Smooth muscle cell (in vitro differentiated cells): Measurements from ENCODE around the gene FNIP2. TPM values are rescaled to one million over a fixed set of nuclear protein-coding genes. Genes with fewer than 3 reads are reported as not detected.

Experiments
- DNase-seq: peaks from one replicate; lab custom pipeline; 2025; ENCODE audit not compliant: unreplicated experiment; lab: John Stamatoyannopoulos, UW
- H2AFZ ChIP-seq: fragments of 200-600 bp; sonication (generic); 2 replicates; pipeline ENCODE4 v1.6.0; 2016; ENCODE audit warnings: antibody characterized with exemption, low read depth, mild to moderate bottlenecking
- H3F3A ChIP-seq: fragments of 200-600 bp; sonication (generic); 2 replicates; pipeline ENCODE4 v1.6.0; 2017; ENCODE audit warnings: antibody characterized with exemption, low read depth
- H3K27ac ChIP-seq: fragments of 200-600 bp; sonication (generic); 2 replicates; pipeline ENCODE4 v1.5.1; 2016; ENCODE audit warnings: low read depth, mild to moderate bottlenecking
- H3K27me3 ChIP-seq: fragments of 200-600 bp; sonication (generic); 2 replicates; pipeline ENCODE4 v1.6.1; 2016; ENCODE audit warnings: low read depth, mild to moderate bottlenecking
- H3K36me3 ChIP-seq: fragments of 200-600 bp; sonication (generic); 2 replicates; pipeline ENCODE4 v1.5.1; 2016; ENCODE audit warnings: low read depth
- H3K4me1 ChIP-seq: fragments of 200-600 bp; sonication (generic); 2 replicates; pipeline ENCODE4 v1.5.1; 2016; ENCODE audit warnings: low read depth
- H3K4me2 ChIP-seq: fragments of 200-600 bp; sonication (generic); 2 replicates; pipeline ENCODE4 v1.6.0; 2016; ENCODE audit warnings: mild to moderate bottlenecking
- H3K4me3 ChIP-seq: fragments of 200-600 bp; sonication (generic); 2 replicates; pipeline ENCODE4 v1.5.1; 2016; ENCODE audit warnings: mild to moderate bottlenecking
- H3K79me2 ChIP-seq: fragments of 200-600 bp; sonication (generic); 2 replicates; pipeline ENCODE4 v1.6.0; 2016; ENCODE audit warnings: low read depth, mild to moderate bottlenecking
- H3K9ac ChIP-seq: fragments of 200-600 bp; sonication (generic); 2 replicates; pipeline ENCODE4 v1.6.0; 2016; ENCODE audit warnings: low read depth
- H3K9me3 ChIP-seq: fragments of 200-600 bp; sonication (generic); replicated peaks from 2 replicates; pipeline ENCODE4 v1.5.1; 2016; ENCODE audit warnings: low read depth
- H4K20me1 ChIP-seq: fragments of 200-600 bp; sonication (generic); 2 replicates; pipeline ENCODE4 v1.6.0; 2016; ENCODE audit warnings: low read depth
- WGBS: methylation state at CpG from one replicate; pipeline ENCODE4 v1.1.7; 2016; ENCODE audit warnings: low lambda C conversion rate; 5-methylcytosine and 5-hydroxymethylcytosine counted together
- polyA plus RNA-seq: library from polyadenylated mRNA; unstranded; fragments of >200 nt; fragmentation: Nextera tagmentation; extraction: Ambion mirVana; gene quantifications from 2 replicates; pipeline ENCODE4 v1.2.1, GENCODE V29; 2016
- total RNA-seq: library from RNA; depleted of rRNA; stranded (reverse); fragments of >200 nt; gene quantifications from 2 replicates; pipeline ENCODE4 v1.2.3, GENCODE V29; 2014
- TF ChIP-seq, protein P1 (sequence below): fragments of 200-600 bp; sonication (generic); IDR thresholded peaks from 2 replicates; pipeline ENCODE4 v1.5.1; 2017; ENCODE audit warnings: borderline replicate concordance, mild to moderate bottlenecking, antibody characterized with exemption; ENCODE audit not compliant: insufficient read depth, poor library complexity, severe bottlenecking

Gene FNIP2
- total and polyA plus RNA-seq, 2 experiments from 2014 or later = 10.4 to 36.3 TPM

DNA sequence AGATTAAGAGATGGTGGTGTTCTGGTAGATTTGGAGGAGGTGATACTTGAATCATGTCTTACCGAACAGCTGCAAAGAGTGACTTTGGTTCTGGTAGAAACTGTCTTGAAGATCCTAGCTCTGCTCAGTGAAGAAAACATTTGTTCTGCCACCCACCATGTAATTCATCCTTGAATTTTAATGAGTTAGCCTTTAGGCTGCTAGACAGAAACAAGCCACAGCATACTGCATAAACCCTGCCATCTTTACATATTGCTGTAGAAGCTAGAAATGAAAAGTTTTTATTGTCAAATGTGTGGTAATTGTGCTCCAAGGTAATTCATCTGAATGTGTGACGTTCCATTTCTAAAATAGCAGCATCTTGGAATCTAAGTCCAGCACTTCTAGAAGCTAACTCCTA, 173.1 kb downstream of the FNIP2 start:
- H3K36me3 ChIP-seq = no peaks in the 10 kb centered on the region
- H3K27ac ChIP-seq = no peak overlapping the region
- no peak overlapping the region for H3K9ac ChIP-seq
- H3K4me3 ChIP-seq = no peak overlapping the region
- H4K20me1 ChIP-seq = no peaks in the 10 kb centered on the region
- H3K4me1 ChIP-seq = no peaks in the 10 kb centered on the region
- no peaks in the 10 kb centered on the region for H3F3A ChIP-seq
- H3K79me2 ChIP-seq = no peaks in the 10 kb centered on the region
- 70% methylated on average over 2 of the region's 2 CpGs for WGBS
- H3K4me2 ChIP-seq = no peak overlapping the region
- DNase-seq = no peak
- H3K9me3 ChIP-seq = no peaks in the 10 kb centered on the region
- H2AFZ ChIP-seq = no peak overlapping the region
- no peaks in the 10 kb centered on the region for H3K27me3 ChIP-seq
- TF ChIP-seq, protein P1, sequence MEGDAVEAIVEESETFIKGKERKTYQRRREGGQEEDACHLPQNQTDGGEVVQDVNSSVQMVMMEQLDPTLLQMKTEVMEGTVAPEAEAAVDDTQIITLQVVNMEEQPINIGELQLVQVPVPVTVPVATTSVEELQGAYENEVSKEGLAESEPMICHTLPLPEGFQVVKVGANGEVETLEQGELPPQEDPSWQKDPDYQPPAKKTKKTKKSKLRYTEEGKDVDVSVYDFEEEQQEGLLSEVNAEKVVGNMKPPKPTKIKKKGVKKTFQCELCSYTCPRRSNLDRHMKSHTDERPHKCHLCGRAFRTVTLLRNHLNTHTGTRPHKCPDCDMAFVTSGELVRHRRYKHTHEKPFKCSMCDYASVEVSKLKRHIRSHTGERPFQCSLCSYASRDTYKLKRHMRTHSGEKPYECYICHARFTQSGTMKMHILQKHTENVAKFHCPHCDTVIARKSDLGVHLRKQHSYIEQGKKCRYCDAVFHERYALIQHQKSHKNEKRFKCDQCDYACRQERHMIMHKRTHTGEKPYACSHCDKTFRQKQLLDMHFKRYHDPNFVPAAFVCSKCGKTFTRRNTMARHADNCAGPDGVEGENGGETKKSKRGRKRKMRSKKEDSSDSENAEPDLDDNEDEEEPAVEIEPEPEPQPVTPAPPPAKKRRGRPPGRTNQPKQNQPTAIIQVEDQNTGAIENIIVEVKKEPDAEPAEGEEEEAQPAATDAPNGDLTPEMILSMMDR = no peak

DNA sequence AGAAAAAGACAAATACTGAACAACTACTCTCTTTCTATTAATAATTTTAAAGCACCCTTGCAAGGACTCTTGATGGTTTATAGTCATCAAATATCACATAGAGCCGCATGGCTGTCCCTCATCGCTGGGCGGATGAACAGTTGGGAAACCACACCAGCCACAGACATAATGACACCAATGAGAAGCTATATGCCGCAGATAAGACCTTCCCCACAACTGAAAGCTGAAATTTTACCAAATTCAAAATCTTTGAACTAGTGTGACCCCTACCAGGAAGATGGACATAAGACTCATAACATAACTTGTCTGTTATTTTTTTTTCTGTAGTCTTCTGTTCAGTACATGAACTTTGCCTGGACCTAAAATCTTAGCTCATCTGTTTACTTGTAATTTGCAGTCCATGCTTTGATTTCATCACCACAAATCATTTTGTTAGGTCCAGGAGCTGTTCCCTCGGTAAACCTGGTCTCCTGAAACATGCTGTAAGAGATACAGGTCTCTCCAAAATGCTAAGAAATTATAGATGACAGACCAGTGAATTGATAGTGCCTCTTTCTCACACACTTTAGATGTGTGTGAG, 176.8 kb downstream of the FNIP2 start:
- H3K4me3 ChIP-seq = no peak overlapping the region
- TF ChIP-seq, protein P1 = no peak
- no peaks in the 10 kb centered on the region for H3K27me3 ChIP-seq
- 86% methylated on average over 5 of the region's 5 CpGs for WGBS
- H3K79me2 ChIP-seq = no peaks in the 10 kb centered on the region
- H3F3A ChIP-seq = no peaks in the 10 kb centered on the region
- H2AFZ ChIP-seq = no peak overlapping the region
- H3K9ac ChIP-seq = no peak overlapping the region
- no peaks in the 10 kb centered on the region for H3K36me3 ChIP-seq
- no peak overlapping the region for H3K4me2 ChIP-seq
- no peak overlapping the region for H3K27ac ChIP-seq
- DNase-seq = no peak
- H3K9me3 ChIP-seq = no peaks in the 10 kb centered on the region
- no peaks in the 10 kb centered on the region for H4K20me1 ChIP-seq
- no peaks in the 10 kb centered on the region for H3K4me1 ChIP-seq

DNA sequence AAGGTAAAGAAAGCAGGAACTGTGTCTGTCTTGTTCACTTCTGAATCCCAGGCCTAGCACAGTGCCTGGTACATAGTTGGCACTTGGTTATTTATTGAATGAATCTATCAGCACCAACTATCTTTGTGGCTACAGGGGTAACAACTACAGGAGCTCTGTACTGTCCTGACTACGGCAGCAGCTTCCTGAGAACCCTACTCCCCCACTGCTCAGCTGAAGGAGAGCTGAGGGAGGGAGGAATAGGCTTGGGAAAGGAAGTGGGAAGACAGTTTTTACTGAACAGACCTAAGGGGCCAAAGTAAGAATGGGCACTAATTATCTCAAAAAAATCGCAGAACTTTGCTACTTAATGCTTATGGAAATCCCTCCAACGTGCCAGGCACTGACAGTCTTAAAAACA, 178.0 kb downstream of the FNIP2 start:
- no peak overlapping the region for H2AFZ ChIP-seq
- no peak overlapping the region for H3K27ac ChIP-seq
- H3K27me3 ChIP-seq = no peaks in the 10 kb centered on the region
- TF ChIP-seq, protein P1 = no peak
- no peaks in the 10 kb centered on the region for H3K9me3 ChIP-seq
- H3K9ac ChIP-seq = no peak overlapping the region
- 78% methylated on average over 3 of the region's 3 CpGs for WGBS
- no peak overlapping the region for H3K4me2 ChIP-seq
- H3K36me3 ChIP-seq = no peaks in the 10 kb centered on the region
- no peak overlapping the region for H3K4me3 ChIP-seq
- H3K4me1 ChIP-seq = no peaks in the 10 kb centered on the region
- H3F3A ChIP-seq = no peaks in the 10 kb centered on the region
- H3K79me2 ChIP-seq = no peaks in the 10 kb centered on the region
- H4K20me1 ChIP-seq = no peaks in the 10 kb centered on the region
- DNase-seq = no peak

DNA sequence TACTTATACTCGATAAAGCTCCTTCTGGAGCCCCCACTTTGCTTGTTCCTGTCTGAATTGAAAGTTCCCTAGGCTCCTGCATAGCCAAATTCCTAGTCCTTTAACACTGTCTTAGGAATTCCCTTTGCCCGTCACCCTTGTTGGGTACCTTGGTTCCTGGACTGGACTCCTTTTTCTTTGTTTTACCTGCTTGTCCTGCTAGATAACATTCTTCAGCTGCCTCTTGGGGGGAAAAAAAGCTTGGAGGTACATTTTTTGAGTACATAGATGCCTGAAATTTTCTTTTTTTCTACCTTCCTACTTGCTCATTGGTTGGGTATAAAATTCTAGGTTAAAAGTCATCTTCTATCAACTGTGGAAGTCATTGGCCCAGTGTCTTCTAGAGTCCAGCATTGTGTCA, 179.2 kb downstream of the FNIP2 start:
- no peak for DNase-seq
- WGBS = 90% methylated on average over 2 of the region's 2 CpGs
- no peaks in the 10 kb centered on the region for H3K36me3 ChIP-seq
- no peak overlapping the region for H3K4me3 ChIP-seq
- H3K9me3 ChIP-seq = no peaks in the 10 kb centered on the region
- TF ChIP-seq, protein P1 = no peak
- no peak overlapping the region for H3K4me2 ChIP-seq
- no peaks in the 10 kb centered on the region for H3K4me1 ChIP-seq
- H3K27ac ChIP-seq = no peak overlapping the region
- H3K79me2 ChIP-seq = no peaks in the 10 kb centered on the region
- H3K27me3 ChIP-seq = no peaks in the 10 kb centered on the region
- no peaks in the 10 kb centered on the region for H3F3A ChIP-seq
- no peaks in the 10 kb centered on the region for H4K20me1 ChIP-seq
- H2AFZ ChIP-seq = no peak overlapping the region
- H3K9ac ChIP-seq = no peak overlapping the region
